AG20443 (cell line): ENCODE results near the gene ZC3H15.
"Not testable (repeated sequence)": the region's sequence is repeated elsewhere in the genome, so short reads cannot be mapped to it uniquely, and the experiment has no call there.

Experiments used
- DNase-seq: peaks from one replicate; pipeline ENCODE4 v3.0.0; 2012; ENCODE audit warnings: low spot score, mixed read lengths

The ZC3H15 gene

GRCh38 chr2:186485871-186486650 lies at the start of gene ZC3H15:
TSS of gene ZC3H15 (plus strand) at chr2:186486260. CDS start at chr2:186486383, 123 bp downstream.
- peak; percentile 99 for DNase-seq

- no peak for DNase-seq
Observed at GRCh38 chr2:186437719-186438118, 48.3 kb upstream of the ZC3H15 start.

GRCh38 chr2:186439673-186440095 lies 46.4 kb upstream of the ZC3H15 start:
- not testable (repeated sequence) for DNase-seq

DNA sequence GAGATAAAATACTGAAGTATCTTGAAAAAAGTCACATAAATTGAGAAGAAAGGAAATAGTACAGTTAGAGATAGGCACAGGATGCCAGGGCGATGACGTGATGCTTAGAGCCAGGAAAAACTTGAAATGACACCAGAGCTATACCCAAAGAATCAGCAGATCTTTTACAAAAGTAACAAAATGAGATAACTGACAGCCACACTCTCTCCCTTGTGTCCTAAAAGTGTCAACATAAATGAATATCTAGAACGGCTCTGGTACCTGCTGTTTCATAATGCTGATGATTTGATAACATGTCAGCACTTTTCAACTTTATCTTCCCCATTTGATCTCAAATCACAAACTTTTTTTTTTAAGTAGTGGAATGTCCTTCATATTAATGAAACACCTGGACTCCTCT lies 45.6 kb upstream of the ZC3H15 start:
- no peak for DNase-seq

- DNase-seq: no peak
Observed at GRCh38 chr2:186442885-186443284, 43.2 kb upstream of the ZC3H15 start.

- no peak for DNase-seq
Observed at GRCh38 chr2:186443851-186444250, 42.2 kb upstream of the ZC3H15 start.

DNA sequence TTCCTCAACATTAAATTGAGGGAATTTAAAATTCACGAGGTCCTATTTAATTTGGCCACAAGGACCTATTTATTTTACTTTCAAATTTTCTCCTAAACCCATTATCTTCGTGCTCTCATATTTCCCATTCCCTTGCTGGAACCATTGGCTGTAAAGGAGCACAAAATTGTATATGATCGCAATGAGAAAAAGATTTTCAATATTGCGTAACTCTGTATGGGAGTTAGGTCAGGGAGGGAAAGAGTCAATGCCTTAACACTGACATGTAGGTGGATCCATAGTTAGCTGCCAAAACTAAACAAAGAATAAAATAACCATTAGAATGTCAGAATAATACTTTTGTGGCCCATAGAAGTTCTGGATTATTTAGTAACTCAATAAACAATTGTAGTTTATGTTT lies 40.6 kb upstream of the ZC3H15 start:
- no peak for DNase-seq

- DNase-seq: no peak
Observed at GRCh38 chr2:186455613-186456012, 30.4 kb upstream of the ZC3H15 start.

- peak; percentile 19 for DNase-seq
Observed at GRCh38 chr2:186456941-186457340, 29.1 kb upstream of the ZC3H15 start.

DNA sequence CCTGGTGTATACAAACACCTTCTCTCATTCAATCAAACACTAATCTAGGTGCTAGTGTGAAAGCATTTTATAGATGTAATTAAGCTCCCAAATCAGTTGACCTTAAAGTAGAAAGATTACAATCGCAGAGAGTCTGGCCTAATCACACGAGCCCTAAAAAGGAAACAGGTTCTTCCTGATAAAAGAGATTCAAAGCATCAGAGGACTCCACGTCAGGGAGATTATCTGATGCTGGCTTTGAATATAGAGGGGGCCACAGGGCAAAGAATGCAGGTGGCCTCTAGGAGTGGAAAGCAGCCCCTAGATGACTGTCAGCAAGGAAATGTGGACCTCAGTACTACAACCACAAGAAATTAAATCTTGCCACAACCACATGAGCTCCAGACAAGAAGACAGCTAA lies 28.2 kb upstream of the ZC3H15 start:
- no peak for DNase-seq

DNA sequence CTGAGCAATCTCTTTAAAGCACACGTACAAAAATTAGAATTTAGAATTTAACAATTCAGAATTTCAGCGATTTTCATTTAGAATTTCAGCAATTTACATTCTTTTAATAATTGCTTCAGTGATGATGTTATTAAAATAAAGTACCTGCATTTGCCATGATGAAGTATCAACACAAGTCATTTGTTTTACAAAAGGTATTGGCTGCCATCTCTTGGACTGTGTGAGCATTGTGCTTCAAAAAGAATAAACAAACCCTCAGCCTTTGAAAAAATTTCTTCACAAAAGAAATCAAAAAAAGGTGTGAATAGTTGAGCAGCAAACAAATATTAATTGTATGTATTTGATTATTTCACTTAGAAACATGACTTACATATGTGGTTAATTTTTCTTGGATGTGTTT lies 27.1 kb upstream of the ZC3H15 start:
- DNase-seq: no peak

- no peak for DNase-seq
Observed at GRCh38 chr2:186460465-186460864, 25.6 kb upstream of the ZC3H15 start.

GRCh38 chr2:186466743-186467142 lies 19.3 kb upstream of the ZC3H15 start:
- no peak for DNase-seq

DNA sequence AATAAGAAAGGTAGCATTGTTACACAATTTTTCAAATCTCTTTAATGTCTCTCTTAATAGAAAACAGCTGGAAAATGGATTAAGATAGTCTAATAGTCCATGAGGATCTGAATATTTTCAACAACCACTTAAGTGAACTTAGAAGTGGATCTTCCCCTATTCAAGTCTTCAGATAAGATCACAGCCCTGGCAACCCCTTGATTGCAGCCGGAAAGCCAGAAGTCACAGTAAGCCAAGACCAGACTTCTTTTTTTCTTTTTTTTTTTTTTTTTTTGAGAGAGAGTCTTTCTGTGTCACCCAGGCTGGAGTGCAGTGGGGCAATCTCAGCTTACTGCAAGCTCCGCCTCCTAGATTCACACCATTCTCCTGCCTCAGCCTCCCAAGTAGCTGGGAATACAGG lies 18.6 kb upstream of the ZC3H15 start:
- no peak for DNase-seq

- not testable (repeated sequence) for DNase-seq
Observed at GRCh38 chr2:186472722-186473493, 13.2 kb upstream of the ZC3H15 start.

- DNase-seq: not testable (repeated sequence)
Observed at GRCh38 chr2:186474239-186474638, 11.8 kb upstream of the ZC3H15 start.

DNA sequence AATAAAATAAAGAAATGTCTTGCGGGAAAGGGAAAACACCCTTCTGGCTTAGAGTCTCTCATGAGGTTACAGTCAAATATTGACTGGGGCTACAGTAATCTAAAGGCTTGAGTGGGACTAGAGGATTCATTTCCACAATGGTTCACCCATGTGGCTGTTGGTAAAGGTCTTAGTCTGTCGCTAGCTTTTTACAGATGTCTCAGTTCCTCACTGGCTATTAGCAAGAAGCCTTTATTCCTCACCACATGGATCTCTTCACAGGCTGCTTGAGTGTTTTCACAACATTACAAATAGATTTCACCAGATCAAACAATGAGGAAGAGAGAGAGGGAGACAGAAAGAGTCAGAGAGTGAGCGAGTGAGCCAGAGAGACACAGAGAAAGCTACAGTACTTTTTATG lies 8.3 kb upstream of the ZC3H15 start:
- DNase-seq: no peak

GRCh38 chr2:186480991-186481390 lies 5.1 kb upstream of the ZC3H15 start:
- no peak for DNase-seq

DNA sequence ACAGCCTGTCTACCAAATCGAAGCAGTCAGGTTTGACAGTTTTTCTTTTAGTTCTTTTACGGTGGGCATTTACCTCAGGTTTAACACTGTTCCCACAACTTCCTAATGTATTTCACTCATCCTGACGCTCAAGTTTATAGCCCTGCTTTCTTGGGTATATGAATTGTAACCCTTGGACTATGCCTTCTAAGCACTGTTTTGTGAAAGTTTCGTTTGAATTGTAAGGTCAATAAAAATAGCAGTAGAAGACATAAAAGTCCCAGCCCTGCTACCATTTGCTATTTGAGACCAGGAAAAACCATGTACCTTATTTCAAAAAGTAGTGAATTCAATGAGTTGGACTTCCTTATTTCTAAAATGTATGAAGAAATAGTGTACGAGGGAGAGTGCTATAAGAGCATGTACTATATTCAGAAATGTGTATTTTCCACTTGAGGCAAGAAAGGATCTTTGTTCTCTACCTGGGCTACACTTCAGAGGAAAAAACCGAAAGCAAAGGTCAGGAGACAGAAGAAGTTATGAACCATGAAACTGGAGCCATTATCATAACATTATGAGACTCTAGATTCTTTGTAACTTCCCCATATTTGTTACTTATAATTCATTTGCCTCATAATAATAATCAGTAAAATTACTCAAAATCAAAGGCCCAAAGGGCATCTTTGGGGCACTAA lies 1.9 kb upstream of the ZC3H15 start:
- DNase-seq: no peak

GRCh38 chr2:186485576-186485870 lies 537 bp upstream of the ZC3H15 start:
- no peak for DNase-seq

- no peak for DNase-seq
Observed at GRCh38 chr2:186486651-186487647, 889 bp downstream of the ZC3H15 start.
